HG02623 (cell line): Measurements from ENCODE around the gene FYTTD1.
A peak's percentile ranks its signal among the peaks of the same experiment; 100 is the strongest.

Source experiments
- ATAC-seq: cut with Tn5 transposase; IDR thresholded peaks from one replicate; pipeline ENCODE4 v1.9.1; 2021; ENCODE audit warnings: moderate library complexity; ENCODE audit not compliant: unreplicated experiment

The FYTTD1 gene

GRCh38 chr3:197791892-197792647 lies 42.4 kb downstream of the FYTTD1 start:
- ATAC-seq = peak; percentile 19

DNA sequence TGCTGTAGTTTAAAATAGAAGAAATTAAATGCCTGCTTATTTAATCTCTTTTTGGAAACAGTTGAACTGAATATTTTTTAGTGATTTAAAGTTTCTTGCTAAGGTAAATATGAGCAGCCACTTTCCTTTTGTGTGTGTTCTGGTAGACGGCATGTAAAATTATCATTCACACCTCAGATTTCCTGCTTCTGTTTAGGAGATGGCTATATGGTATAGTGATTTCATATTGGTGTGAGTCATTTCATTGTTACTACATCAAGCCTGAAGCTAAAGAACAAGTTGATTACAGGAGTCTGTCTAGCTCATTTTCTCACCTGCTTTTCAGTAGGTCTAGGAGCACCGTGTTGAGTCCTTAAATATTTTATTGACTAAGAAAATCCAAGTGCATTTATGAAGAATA lies 43.6 kb downstream of the FYTTD1 start:
- no peak for ATAC-seq

DNA sequence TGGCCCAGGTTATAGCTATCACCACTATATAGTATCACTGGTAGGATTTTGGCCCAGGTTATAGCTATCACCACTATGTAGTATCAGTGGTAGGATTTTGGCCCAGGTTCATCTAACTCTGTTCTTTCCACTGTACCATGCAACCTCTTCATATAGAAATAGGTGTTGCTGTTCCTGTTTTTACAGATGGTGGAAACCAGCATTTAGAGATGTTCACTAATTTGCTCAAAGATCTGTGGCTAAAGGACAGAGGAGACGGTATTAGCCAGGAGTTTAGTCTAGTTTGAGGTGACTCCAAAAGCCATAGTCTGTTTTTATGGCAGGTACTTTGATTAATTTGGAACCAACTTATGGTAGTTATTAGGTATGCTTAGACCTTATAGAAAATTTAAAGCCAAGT lies 44.4 kb downstream of the FYTTD1 start:
- ATAC-seq = no peak

GRCh38 chr3:197795200-197795599 lies 45.5 kb downstream of the FYTTD1 start:
- no peak for ATAC-seq

GRCh38 chr3:197796087-197796486 lies 46.4 kb downstream of the FYTTD1 start:
- no peak for ATAC-seq

GRCh38 chr3:197798863-197799262 lies 49.2 kb downstream of the FYTTD1 start:
- peak; percentile 44 for ATAC-seq

DNA sequence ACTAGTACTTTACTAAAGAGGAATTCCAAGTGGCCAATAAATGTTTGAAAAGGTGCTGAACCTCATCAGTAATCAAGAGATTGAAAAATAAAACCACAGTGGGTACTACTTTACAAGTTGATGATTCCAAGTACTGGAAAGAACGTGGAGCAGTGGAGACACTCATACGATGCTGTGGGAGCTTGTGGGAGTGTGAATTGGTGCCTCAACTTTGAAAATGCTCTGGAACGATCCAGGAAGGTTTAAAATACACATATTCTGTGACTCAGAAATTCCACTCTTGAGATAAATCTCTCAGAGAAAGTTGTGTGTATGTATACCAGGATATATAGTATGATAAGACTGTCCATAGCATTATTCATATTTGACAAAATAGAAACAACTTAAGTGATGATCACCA lies 50.7 kb downstream of the FYTTD1 start:
- ATAC-seq = no peak

DNA sequence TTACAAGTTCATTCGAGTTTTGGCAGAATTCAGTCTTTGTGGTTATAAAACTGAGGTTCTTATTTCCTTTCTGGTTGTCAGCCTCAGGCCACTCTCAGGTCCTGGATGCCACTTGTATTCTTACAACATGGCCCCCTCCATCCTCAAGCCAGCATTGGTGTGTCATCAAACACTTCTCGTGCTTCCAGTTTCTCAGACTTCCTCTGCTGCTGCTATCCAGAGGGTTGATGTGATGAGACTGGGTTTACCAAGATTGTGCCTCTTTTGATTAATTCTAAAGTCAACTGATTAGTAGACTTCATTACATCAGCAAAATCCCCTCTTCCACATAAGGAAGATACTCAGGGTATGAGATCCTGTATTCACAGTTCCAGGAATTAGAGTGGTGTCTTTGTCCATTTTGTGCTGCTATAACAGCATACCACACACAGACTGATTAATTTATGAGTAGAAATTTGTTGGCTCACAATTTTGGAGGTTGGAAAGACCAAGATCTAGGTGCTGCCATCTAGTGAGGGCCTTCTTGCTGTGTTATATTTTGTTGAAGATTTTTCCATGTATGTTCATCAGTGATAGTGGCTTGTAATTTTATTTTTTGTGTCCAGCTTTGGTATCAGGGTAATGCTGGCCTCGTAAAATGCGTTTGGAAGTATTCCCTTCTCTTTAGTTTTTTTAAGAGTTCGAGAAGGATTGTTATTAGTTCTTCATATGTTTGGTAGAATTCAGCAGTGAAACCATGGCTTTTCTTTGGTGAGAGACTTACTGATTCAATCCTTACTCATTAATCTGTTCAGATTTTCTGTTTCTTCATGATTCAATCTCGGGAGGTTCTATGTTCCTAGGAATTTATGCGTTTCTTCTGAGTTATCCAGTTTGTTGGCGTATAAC lies 52.5 kb downstream of the FYTTD1 start:
- no peak for ATAC-seq

DNA sequence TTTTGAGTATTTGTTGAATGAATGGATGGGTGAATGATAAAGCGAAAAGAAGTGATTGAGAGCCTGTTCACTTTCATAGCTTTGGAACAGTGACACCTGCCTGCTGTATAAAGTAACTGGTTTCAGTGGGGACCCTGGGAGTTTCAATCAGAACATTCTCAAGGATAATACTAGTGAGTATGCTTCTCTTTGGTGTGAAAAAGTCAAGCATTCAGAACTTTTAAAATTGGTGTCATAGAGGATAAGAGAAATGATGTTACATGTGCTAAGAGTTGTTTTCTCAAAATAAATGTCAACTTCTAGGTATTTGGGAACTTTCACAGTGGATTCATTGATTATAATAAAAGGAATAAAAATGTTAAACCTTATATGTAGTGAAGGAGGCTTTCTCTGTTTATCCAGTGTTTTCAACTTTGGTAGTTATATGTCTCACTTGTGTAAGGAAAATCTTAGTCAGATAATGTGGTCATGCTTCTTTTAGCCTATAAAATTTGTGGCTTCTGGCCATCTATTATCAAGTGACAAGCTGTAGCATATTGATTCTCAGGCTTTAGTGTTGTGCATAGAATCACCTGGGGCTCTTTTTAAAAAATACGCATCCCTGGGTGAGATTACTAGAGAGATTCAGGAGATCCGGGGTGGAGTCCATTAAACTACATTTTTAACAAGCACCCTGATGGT lies 53.2 kb downstream of the FYTTD1 start:
- no peak for ATAC-seq

DNA sequence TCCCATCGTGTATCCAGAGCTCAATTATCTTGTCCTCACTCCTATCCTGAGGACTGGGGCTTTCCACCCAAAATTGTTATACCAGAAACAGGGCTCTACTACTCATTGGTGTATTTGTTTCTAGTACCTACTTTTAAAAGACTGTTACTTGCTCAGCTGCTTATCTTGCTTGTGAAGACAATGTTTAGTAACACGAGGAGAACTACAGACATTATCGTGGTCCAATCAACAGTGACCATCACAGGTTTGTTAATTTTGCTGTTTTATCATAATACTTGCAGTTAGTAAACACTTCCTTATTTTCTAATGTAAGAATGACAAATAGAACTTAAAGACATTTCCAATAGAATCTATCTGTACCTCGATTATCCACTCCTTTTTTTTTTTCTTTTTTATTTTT lies 54.8 kb downstream of the FYTTD1 start:
- ATAC-seq = no peak

GRCh38 chr3:197807969-197808587 lies 58.4 kb downstream of the FYTTD1 start:
- ATAC-seq = no peak

DNA sequence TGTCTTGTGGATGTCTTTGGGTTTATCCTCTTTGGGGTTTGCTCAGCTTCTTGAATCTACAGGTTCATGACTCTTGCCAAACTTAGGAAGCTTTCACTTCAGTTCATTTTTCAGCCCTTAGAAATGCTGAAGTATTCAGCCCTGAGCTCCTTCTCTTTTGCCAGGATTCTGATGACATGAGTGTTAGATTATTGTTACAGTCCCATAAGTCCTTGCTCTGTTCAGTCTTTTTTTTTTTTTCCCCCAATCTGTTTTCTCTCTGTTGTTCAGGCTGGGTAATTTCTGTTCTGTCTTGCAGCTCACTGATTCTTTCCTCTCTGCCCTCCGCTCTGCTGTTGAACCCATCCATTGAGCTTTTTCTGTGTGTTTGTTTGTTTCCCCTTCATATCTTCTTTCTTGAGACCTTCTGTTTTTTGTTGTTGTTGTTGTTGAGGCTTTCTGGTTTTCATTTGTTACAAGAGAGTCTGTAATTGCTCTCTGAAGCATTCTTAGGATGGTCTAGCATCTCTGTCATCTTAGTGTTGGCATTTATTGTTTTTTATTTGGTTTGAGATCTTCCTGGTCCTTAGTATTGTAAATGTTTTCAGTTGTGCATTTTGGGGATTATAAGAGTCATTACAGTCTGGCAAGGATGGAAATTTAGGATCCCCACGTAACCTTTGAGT lies 59.8 kb downstream of the FYTTD1 start:
- ATAC-seq = no peak

DNA sequence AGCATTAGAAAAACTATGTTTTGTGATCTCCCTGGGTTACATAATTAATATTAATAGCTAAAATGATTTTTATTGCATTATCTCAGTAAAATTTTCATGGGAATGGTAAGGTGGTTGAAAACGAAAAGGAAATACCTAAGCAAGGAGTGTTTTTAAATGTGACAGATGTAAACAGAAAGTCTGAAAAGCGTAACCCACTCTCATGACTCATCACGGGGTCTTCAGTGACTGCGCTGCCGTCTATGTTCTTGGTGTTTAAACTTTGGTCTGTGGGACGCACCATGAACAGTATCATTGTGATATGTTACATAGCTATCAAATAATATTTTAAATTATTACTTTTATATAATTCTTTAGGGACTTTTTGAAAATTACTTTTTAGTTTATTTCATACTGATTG lies 61.2 kb downstream of the FYTTD1 start:
- ATAC-seq = no peak

GRCh38 chr3:197811343-197811742 lies 61.7 kb downstream of the FYTTD1 start:
- no peak for ATAC-seq

DNA sequence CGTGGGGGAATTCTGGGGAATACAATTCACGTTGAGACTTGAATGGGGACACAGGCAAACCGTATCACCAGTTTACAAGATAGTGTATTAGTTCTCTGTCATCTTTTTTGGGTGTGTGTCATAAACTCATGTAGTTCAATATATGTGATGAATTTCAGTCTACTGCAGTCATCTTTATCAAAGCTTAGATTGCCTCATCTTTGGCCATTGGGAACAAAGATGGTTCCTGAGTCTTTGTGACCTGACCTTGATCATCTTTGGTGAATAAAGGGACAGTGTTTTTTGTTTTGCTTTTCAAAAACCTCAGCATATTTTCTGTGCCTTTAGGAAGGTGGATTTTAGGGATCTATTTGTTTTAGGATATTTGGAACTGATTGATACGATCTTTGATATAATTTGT lies 64.7 kb downstream of the FYTTD1 start:
- no peak for ATAC-seq

GRCh38 chr3:197820550-197821335 lies 71.1 kb downstream of the FYTTD1 start:
- ATAC-seq = no peak

DNA sequence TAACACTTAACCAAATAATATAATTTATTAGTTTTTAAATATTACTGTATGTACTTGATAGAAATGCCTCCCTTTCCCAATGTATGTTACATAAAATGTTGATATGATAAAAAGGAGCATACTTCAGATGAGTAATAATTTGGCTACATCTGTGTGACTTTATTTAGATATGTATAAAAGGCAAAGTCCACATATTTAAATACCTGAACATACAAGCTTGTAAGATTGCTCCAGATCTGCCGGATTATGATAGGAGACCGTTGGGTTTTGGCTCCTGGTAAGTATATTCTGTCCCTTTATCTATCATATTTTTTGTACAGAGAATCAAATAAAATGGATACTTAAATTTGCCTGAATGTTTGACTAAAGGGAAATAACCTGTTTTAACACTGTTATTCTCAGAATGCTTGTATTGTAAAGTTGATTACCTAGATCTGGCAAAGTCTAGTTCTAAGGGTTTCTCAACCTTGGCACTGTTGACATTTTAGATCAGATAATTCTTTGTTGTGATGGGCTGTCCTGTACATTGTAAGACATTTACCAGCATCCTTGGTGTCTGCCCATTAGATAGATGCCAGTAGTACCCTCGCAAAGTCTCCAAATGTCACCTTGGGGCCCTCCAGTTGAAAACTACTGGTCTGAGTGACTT lies 79.8 kb downstream of the FYTTD1 start:
- ATAC-seq = no peak

GRCh38 chr3:197830308-197830966 lies 80.8 kb downstream of the FYTTD1 start:
- no peak for ATAC-seq

GRCh38 chr3:197830967-197831313 lies 81.3 kb downstream of the FYTTD1 start:
- no peak for ATAC-seq
